Vagina (tissue), 2 donors: ENCODE data around the gene ANKRD2.

Experiments used
- POLR2AphosphoS5 ChIP-seq, 2 donors: sonication (generic); formaldehyde crosslinking; IDR thresholded peaks; one replicate each; pipeline ENCODE4 v1.9.0; 2017; ENCODE audit warnings: antibody characterized with exemption in 2 of 2, mild to moderate bottlenecking in 2 of 2, low read depth in 1 of 2; ENCODE audit not compliant: insufficient read depth in 1 of 2
- TF ChIP-seq, protein P1 (sequence below), 3 experiments: fragments of 450-650 bp in 2 of 3; fragments of 200-600 bp in 1 of 3; sonication (generic) in 1 of 3; IDR thresholded peaks; one replicate each; pipeline ENCODE4 v1.5.1; 2017 to 2019; ENCODE audit warnings: antibody characterized with exemption in 3 of 3, mild to moderate bottlenecking in 2 of 3, moderate library complexity in 2 of 3

DNA sequence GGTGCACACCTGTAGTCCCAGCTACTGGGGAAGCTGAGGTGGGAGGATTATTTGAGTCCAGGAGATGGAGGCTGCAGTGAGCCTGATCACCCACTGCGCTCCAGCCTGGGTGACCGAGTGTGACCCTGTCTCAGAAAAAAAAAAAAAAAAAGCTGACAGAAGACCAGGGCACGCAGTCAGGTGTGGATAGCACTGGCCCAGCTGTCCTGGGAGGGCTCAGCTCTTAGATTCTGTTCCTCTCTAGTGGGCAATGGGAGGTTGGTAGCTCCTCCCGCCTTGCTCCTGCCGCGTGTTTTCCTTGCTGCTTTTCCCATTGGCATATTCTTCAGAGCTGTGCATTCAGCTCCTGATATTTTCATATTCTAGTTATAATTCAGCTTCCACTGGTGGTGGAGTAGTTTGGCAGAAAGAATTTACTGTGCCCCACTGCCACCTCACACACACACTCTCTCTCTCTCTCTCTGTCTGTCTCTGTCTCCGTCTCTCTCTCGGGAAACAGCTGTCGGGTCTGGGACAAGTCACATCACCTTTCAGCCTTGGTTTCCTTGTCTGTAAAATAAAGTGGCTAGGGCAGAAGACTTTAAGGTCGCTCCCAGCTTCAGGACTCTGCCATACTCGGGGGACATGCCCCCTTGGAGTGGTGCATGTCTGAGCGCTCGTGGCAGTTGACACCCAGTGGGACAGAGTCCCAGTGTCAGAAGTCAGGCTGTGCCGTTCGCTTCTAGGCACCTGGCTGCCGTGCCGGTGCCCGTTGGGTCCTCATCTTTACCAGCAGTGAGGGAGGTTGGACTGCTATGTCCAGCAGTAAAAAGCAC is 25.9 kb upstream of the ANKRD2 start:
- TF ChIP-seq, protein P1, sequence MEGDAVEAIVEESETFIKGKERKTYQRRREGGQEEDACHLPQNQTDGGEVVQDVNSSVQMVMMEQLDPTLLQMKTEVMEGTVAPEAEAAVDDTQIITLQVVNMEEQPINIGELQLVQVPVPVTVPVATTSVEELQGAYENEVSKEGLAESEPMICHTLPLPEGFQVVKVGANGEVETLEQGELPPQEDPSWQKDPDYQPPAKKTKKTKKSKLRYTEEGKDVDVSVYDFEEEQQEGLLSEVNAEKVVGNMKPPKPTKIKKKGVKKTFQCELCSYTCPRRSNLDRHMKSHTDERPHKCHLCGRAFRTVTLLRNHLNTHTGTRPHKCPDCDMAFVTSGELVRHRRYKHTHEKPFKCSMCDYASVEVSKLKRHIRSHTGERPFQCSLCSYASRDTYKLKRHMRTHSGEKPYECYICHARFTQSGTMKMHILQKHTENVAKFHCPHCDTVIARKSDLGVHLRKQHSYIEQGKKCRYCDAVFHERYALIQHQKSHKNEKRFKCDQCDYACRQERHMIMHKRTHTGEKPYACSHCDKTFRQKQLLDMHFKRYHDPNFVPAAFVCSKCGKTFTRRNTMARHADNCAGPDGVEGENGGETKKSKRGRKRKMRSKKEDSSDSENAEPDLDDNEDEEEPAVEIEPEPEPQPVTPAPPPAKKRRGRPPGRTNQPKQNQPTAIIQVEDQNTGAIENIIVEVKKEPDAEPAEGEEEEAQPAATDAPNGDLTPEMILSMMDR (IDR thresholded peaks at IDR 0.05) = no peak
- TF ChIP-seq POLR2AphosphoS5 (IDR thresholded peaks at IDR 0.05; ENCODE audit: insufficient read depth in 1 of 2, low read depth in 1 of 2) = no peak
